GM12878 (cell line): ENCODE measurements around the gene TPRN. TPM values are rescaled to one million over a fixed set of nuclear protein-coding genes. Genes with fewer than 3 reads are reported as not detected.

Experiments
- CREB1 ChIP-seq: IDR thresholded peaks from 2 replicates; pipeline ENCODE4 v1.6.1; 2012; ENCODE audit warnings: low read depth, mild to moderate bottlenecking, inconsistent platforms
- MEF2B ChIP-seq: fragments of 450-650 bp; IDR thresholded peaks from 2 replicates; pipeline ENCODE4 v1.6.1; 2018; ENCODE audit warnings: mild to moderate bottlenecking, moderate library complexity; ENCODE audit not compliant: partially characterized antibody, poor library complexity, severe bottlenecking
- MXI1 ChIP-seq: fragments of 150-350 bp; IDR thresholded peaks from 2 replicates; pipeline ENCODE4 v1.6.1; 2011; ENCODE audit warnings: low read depth, mild to moderate bottlenecking, inconsistent platforms, low read length, improper control_type of control experiment
- RELA ChIP-seq: fragments of 450-650 bp; IDR thresholded peaks from 2 replicates; pipeline ENCODE4 v1.8.0; 2014; ENCODE audit warnings: borderline replicate concordance; ENCODE audit not compliant: partially characterized antibody
- RUNX3 ChIP-seq: IDR thresholded peaks from 2 replicates; pipeline ENCODE4 v1.6.1; 2012; ENCODE audit warnings: low read length, inconsistent platforms
- SIX5 ChIP-seq: IDR thresholded peaks from 2 replicates; pipeline ENCODE4 v1.6.1; 2011; ENCODE audit warnings: mild to moderate bottlenecking, low read depth, low read length, moderate library complexity; ENCODE audit not compliant: severe bottlenecking
- STAT1 ChIP-seq: fragments of 450-650 bp; conservative IDR thresholded peaks from 2 replicates; pipeline ENCODE4 v1.6.1; 2014; ENCODE audit warnings: antibody characterized with exemption, mild to moderate bottlenecking
- TBL1XR1 ChIP-seq: IDR thresholded peaks from 2 replicates; pipeline ENCODE4 v1.6.1; 2012; ENCODE audit warnings: low read depth, low read length, improper control_type of control experiment
- ZNF207 ChIP-seq: fragments of 450-650 bp; IDR thresholded peaks from 2 replicates; pipeline ENCODE4 v1.6.1; 2014; ENCODE audit warnings: antibody characterized with exemption, mild to moderate bottlenecking, borderline replicate concordance
- ZNF24 ChIP-seq: fragments of 450-650 bp; IDR thresholded peaks from 2 replicates; pipeline ENCODE4 v1.6.1; 2017; ENCODE audit warnings: antibody characterized with exemption, mild to moderate bottlenecking
- polyA plus RNA-seq, 11 experiments: library from polyadenylated mRNA; depleted of rRNA in 4 of 11; unstranded in 6 of 11; stranded (reverse) in 5 of 11; fragments of >200 nt; fragmentation: Nextera tagmentation in 4 of 11; fragmentation: Illumina TruSeq in 1 of 11; extraction: Ambion mirVana in 4 of 11; extraction: Trizol in 1 of 11; gene quantifications; 1 replicate in 1 of 11; 2 replicates in 10 of 11; pipeline versions ENCODE4 v1.2.1 to v1.2.3, GENCODE V29; 2011 to 2016; ENCODE audit warnings: inconsistent platforms in 2 of 11, missing spikeins in 2 of 11, low read depth in 1 of 11
- total RNA-seq, 4 experiments: library from RNA; depleted of rRNA in 3 of 4; stranded (reverse); fragments of >200 nt in 3 of 4; fragmentation: Illumina TruSeq in 1 of 4; extraction: Trizol in 1 of 4; gene quantifications; 2 replicates each; pipeline versions ENCODE4 v1.2.1 to v1.2.3, GENCODE V29; 2013 to 2021
- TF ChIP-seq, protein P1 (sequence below): fragments of 150-350 bp; IDR thresholded peaks from 2 replicates; pipeline ENCODE4 v1.6.1; 2016; ENCODE audit warnings: low read depth, low read length
- TF ChIP-seq, protein P2 (sequence below): fragments of 450-650 bp; IDR thresholded peaks from 2 replicates; pipeline ENCODE4 v1.6.1; 2017; ENCODE audit warnings: antibody characterized with exemption, mild to moderate bottlenecking, moderate library complexity

The TPRN gene
- total and polyA plus RNA-seq, 10 of the 15 experiments (the other 5 are each of a cell fraction or from before 2014, with no cell fraction given), result 0.18 to 19.5 (median 3.1) TPM

DNA sequence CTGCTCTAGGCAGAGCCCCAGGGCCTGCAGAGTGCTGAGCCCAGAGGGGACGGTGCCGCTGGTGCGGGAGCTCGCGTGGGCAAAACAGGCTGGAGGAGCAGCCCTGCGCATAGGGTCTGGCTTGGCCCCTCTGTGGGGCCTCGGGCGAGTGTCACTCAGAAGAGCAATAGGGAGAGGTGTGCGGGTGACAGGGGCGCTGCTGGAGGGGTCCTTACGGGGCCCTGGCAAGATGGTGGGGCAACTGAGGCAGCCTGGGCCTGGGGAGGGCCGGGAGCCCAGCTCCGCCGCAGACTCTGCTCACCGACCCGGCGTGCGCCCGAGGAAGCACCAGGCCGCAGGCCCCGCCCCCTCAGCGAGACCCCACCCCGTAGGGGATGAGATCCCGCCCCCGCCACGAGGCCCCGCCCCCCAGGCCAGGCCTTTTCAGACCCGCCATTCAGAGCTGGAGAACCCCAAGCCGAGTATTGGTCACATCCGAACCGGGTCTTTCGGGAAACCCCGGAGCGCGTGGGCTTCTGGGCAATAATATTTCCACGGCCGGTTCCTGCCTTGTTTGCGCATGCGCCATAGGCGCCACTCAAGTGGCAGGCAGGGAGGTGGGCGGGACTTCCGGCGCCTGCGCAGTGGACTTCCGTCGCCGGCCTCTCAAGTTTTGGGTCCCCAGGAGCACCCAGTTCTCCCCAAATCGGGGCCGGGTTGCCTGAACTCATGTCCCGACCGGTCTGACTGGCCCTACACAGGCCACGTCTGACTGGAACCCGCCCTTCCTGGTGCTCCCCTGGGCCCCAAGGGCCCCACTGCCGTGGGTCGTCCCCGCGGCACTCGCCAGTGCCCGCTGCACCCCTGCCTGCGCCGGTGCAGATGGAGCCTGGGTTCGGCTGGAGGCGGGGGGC is 22.8 kb upstream of the TPRN start (continued):
- TF ChIP-seq, protein P1, sequence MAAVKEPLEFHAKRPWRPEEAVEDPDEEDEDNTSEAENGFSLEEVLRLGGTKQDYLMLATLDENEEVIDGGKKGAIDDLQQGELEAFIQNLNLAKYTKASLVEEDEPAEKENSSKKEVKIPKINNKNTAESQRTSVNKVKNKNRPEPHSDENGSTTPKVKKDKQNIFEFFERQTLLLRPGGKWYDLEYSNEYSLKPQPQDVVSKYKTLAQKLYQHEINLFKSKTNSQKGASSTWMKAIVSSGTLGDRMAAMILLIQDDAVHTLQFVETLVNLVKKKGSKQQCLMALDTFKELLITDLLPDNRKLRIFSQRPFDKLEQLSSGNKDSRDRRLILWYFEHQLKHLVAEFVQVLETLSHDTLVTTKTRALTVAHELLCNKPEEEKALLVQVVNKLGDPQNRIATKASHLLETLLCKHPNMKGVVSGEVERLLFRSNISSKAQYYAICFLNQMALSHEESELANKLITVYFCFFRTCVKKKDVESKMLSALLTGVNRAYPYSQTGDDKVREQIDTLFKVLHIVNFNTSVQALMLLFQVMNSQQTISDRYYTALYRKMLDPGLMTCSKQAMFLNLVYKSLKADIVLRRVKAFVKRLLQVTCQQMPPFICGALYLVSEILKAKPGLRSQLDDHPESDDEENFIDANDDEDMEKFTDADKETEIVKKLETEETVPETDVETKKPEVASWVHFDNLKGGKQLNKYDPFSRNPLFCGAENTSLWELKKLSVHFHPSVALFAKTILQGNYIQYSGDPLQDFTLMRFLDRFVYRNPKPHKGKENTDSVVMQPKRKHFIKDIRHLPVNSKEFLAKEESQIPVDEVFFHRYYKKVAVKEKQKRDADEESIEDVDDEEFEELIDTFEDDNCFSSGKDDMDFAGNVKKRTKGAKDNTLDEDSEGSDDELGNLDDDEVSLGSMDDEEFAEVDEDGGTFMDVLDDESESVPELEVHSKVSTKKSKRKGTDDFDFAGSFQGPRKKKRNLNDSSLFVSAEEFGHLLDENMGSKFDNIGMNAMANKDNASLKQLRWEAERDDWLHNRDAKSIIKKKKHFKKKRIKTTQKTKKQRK, result no peak
- TF ChIP-seq SIX5, result peak; percentile 36
- peak; percentile 81 for TF ChIP-seq RUNX3
- peak; percentile 16 for TF ChIP-seq MEF2B
- peak; percentile 80; the same call in 1 of the 2 replicates for TF ChIP-seq ZNF207
- TF ChIP-seq ZNF24, result no peak
- TF ChIP-seq, protein P2, sequence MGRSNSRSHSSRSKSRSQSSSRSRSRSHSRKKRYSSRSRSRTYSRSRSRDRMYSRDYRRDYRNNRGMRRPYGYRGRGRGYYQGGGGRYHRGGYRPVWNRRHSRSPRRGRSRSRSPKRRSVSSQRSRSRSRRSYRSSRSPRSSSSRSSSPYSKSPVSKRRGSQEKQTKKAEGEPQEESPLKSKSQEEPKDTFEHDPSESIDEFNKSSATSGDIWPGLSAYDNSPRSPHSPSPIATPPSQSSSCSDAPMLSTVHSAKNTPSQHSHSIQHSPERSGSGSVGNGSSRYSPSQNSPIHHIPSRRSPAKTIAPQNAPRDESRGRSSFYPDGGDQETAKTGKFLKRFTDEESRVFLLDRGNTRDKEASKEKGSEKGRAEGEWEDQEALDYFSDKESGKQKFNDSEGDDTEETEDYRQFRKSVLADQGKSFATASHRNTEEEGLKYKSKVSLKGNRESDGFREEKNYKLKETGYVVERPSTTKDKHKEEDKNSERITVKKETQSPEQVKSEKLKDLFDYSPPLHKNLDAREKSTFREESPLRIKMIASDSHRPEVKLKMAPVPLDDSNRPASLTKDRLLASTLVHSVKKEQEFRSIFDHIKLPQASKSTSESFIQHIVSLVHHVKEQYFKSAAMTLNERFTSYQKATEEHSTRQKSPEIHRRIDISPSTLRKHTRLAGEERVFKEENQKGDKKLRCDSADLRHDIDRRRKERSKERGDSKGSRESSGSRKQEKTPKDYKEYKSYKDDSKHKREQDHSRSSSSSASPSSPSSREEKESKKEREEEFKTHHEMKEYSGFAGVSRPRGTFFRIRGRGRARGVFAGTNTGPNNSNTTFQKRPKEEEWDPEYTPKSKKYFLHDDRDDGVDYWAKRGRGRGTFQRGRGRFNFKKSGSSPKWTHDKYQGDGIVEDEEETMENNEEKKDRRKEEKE, result no peak
- peak; percentile 35; the same call in 1 of the 2 replicates for TF ChIP-seq MXI1
- TF ChIP-seq CREB1, result peak; percentile 65
- TF ChIP-seq TBL1XR1, result 0 out of 2 replicates have a peak, but pooled peaks have one; percentile 17
- TF ChIP-seq STAT1, result peak; percentile 74; the same call in 1 of the 2 replicates
- TF ChIP-seq RELA, result peak; percentile 68
